Adipocyte (in vitro differentiated cells): ENCODE results near the gene UPB1.

Experiments
- DNase-seq: peaks from one replicate; pipeline ENCODE4 v3.0.0-alpha.2; 2015; ENCODE audit warnings: low read depth
- H3K27me3 ChIP-seq: replicated peaks from 2 replicates; pipeline ENCODE4 v1.7.0; 2013; ENCODE audit warnings: mild to moderate bottlenecking, low read length, moderate library complexity; ENCODE audit not compliant: control insufficient read depth, insufficient read depth
- H3K36me3 ChIP-seq: 2 replicates; pipeline ENCODE4 v1.7.0; 2013; ENCODE audit warnings: low read length, mild to moderate bottlenecking, moderate library complexity; ENCODE audit not compliant: control insufficient read depth, insufficient read depth, severe bottlenecking
- H3K4me1 ChIP-seq: 2 replicates; pipeline ENCODE4 v1.7.0; 2013; ENCODE audit warnings: mild to moderate bottlenecking, low read length, moderate library complexity; ENCODE audit not compliant: control insufficient read depth, insufficient read depth
- H3K4me3 ChIP-seq: 2 replicates; pipeline ENCODE4 v1.7.0; 2013; ENCODE audit warnings: mild to moderate bottlenecking, low read length, moderate library complexity
- H3K9ac ChIP-seq: 2 replicates; pipeline ENCODE4 v1.7.0; 2013; ENCODE audit warnings: mild to moderate bottlenecking, low read length, moderate library complexity
- H3K9me3 ChIP-seq: 2 replicates; pipeline ENCODE4 v1.7.0; 2013; ENCODE audit warnings: mild to moderate bottlenecking, low read length, moderate library complexity; ENCODE audit not compliant: control insufficient read depth

UPB1 gene

DNA sequence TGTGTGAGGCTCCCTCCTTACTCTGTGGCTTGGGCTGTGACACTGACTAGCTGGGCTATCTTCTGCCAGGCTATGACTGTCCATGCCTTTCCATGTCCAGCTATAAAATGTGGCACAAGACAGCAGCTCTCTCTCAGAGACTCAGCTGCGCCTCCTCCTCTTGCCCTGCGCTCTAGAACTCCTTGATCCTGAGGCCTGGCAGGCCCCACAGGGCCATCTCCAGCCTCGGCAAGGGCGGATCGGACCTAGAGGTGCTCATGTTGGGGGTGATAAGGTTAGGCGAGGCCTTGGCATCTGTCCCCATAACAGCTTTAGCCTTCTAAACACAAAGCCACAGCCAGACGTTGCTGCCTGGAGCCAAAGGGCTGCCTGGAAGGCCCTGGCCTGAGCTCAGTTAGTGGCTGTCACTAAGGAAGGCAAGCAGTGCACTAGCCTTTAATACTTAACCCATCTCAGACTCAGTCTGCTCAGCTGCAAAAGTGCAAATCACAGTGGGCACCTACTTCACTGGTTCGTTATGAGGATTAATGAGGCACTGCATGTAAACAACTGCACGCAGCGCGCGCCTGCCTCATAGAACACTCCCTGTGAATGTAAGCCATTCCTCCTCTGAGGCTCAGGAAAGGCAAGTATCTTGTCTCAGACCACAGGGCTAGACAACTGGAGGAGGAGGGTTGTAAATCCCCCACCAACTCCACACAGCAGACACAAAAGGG, 58.6 kb downstream of the UPB1 start:
- H3K27me3 ChIP-seq = no peaks in the 10 kb centered on the region
- DNase-seq = peak; percentile 55
- H3K36me3 ChIP-seq = peaks cover 31% of the 10 kb centered on the region

DNA sequence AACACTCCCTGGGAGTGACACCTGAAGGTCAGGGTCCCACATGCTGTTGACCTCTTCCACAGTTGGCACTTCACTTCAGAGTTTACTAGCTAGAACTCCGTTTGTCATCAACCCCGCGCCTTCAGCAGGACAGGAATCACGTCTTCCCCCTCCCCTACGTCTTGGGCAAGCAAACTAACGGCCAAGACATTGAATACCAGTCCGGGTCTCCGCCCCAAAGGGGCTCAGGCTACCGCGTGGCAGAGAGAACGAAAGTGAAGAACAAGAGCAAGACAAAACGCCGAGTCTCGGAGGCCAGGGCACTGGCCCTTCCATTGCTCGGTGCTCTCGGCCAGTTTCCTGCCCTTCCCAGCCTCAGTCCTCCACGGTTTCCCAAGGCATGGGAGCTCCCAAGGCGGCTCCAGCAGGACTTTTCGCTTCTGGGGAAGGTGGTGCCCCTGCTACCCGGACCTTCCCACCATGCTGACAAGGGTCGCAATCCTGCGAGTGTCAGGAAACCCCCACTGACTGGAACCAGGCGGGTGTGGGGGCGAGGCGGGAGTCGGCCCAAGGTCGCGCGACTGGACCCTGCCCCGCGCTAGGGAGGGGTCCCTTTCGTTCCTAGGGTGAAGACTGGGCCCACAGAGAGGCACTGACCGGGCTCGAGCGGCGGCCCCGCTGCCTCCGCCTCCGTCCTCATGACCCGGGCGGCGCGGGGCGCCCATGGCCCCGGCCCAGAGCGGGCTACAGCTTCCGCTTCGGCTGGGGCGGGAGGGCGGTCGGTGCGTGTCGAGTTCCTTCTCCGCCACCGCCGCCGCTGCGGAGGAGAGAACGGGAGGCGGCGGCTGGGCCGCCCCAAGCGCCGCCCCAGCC, 59.4 kb downstream of the UPB1 start, which contains the start of gene GUCD1:
Gene GUCD1, minus strand, starts transcription at position 826 of the 852 bp plus-strand sequence. Its CDS starts 147 bp downstream, at position 679.
- H3K9ac ChIP-seq = peak within 1 kb of the TSS; percentile 95
- H3K27me3 ChIP-seq = no peaks in the 10 kb centered on the region
- peak; percentile 76 for DNase-seq
- H3K4me1 ChIP-seq = peaks cover 49% of the 10 kb centered on the region
- peaks cover 39% of the 10 kb centered on the region for H3K36me3 ChIP-seq
- H3K4me3 ChIP-seq = peak within 1 kb of the TSS; percentile 93
- no peaks in the 10 kb centered on the region for H3K9me3 ChIP-seq

More for the DNA sequence above, 58.6 kb downstream of the UPB1 start:
- Histone ChIP-seq H3K9ac (peak overlapping the region; percentile 95), H3K4me1 (peaks cover 49% of the 10 kb centered on the region), H3K4me3 (peak overlapping the region; percentile 91), H3K9me3 (no peaks in the 10 kb centered on the region)

DNA sequence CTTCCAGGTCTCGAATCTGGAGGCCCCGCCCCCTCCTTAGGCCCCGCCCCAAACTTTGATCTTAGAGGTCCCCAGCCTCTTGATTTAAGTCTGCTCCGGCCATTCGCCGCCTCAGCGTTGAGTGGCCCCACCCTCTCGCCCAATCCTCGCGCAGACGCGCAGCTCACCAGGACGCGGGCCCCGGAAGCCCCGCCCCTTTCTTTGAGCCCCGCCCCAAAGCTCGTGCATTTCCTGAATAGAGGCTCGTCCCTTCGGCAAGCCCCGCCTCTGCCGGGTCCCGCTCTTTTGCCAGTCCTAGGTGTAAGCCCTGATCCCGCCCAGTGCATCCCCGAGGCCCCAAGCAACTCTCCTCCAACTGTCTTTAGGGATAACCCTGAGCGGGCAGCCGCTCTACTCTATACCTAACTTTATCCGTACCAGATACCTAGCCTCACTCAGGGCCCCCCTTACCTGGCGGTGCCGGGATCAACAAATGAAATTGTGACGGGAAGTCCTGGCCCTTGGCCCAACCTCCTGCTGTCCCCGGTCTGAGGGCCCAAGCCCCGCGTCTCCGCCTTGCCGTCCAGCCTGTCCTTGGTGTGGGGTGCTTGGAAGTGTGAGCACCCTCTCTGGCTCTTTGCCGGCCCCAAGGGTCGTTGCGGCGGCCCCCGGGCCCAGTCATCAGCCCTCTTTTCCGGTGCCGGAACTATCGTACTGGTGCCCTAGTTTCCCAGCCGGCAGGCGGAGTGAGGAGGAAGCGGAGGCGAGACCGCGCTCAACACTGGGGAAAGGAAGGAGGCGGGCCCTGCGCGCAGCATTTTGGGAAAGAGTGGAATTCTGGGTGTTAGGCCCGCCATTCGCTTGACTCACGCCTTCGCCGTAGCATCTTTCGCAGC, 60.3 kb downstream of the UPB1 start, which contains the start of gene SNRPD3:
Gene SNRPD3, plus strand, starts transcription at position 835 of the 875 bp plus-strand sequence. CDS start 1,676 bp downstream, outside the sequence.
- H3K27me3 ChIP-seq = no peaks in the 10 kb centered on the region
- peak within 1 kb of the TSS; percentile 93 for H3K4me3 ChIP-seq
- peaks cover 37% of the 10 kb centered on the region for H3K36me3 ChIP-seq
- H3K9me3 ChIP-seq = no peaks in the 10 kb centered on the region
- H3K9ac ChIP-seq = peak within 1 kb of the TSS; percentile 95
- peak; percentile 100 for DNase-seq
- H3K4me1 ChIP-seq = peaks cover 41% of the 10 kb centered on the region

DNA sequence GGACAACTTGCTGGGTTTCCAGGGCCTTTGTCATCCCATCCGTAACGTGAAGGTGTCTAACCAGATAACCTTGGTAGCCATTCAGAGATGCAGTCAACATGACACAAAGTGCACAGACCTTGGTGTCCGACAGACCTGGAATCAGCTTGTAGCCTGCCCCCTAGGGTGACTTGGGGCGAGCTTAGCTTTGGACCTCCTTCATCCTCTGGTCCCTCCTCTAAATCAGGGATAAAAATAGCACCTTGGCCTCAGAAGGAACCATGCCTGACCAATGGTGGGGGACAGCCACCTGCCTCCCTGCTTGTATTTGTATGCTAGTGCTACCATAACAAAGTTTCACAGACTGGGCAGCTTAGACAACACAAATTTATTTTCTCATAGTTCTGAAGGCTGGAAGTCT, 64.3 kb downstream of the UPB1 start:
- Histone ChIP-seq H3K36me3 (peaks cover 34% of the 10 kb centered on the region), H3K4me3 (no peak overlapping the region)
- no peak for DNase-seq

DNA sequence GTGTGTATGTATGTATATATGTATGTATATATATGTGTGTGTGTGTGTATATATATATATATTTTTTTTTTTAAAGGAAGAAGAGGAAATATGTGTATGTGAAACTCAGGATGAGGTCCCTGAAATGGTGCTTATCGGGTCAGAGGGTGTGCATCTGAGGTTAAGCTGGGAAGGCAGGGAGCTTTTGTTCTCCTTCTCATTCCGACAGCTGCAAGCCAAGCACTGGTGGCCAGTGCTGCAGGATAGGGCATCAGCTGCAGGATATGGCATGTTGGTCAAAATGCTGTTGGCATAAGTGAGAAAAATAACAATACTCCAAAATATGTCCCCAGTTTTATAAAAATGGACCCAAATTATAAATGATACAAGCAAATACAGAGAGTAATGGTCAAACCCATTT, 68.1 kb downstream of the UPB1 start:
- Histone ChIP-seq H3K4me1 (peaks cover 22% of the 10 kb centered on the region), H3K9ac (no peak overlapping the region), H3K4me3 (no peak overlapping the region), H3K27me3 (no peaks in the 10 kb centered on the region), H3K9me3 (no peaks in the 10 kb centered on the region), H3K36me3 (peaks cover 30% of the 10 kb centered on the region)
- DNase-seq = no peak

More for the DNA sequence above, 64.3 kb downstream of the UPB1 start:
- H3K9me3 ChIP-seq = no peaks in the 10 kb centered on the region
- H3K4me1 ChIP-seq = peaks cover 24% of the 10 kb centered on the region
- H3K9ac ChIP-seq = no peak overlapping the region
- no peaks in the 10 kb centered on the region for H3K27me3 ChIP-seq

DNA sequence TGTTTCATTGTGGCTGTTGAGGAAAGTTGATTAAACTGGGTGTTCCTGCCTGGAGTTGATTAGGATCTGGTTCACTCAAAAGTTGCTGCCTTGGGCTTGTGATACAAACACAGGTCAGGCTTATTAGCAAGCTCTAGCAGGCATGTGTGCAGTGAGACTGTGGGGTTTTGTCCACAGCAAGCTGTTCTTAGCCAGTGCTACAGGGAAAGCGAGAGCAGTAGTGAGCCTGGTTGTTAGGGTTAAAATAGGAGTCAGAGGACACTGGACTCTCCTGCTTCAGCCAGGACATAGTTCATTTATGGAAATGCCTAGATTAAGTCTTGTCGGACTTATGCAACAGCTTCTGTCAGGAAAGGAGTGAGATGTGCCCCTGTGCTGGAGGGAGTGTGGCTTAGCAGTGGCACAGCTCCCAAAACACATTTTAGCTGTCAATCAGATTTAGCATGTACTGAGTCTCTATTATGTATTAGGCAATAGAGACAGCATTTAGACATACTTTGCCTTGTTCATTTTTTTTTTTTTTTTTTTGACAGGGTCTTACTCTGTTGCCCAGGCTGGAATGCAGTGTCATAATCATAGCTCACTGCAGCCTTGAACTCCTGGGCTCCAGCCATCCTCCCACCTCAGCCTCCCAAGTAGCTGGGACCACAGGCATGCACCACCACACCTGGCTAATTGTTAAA, 69.4 kb downstream of the UPB1 start:
- Histone ChIP-seq H3K4me1 (peaks cover 22% of the 10 kb centered on the region), H3K36me3 (peaks cover 26% of the 10 kb centered on the region), H3K27me3 (no peaks in the 10 kb centered on the region), H3K9ac (peak overlapping the region; percentile 21), H3K9me3 (no peaks in the 10 kb centered on the region), H3K4me3 (no peak overlapping the region)
- DNase-seq = peak; percentile 76

DNA sequence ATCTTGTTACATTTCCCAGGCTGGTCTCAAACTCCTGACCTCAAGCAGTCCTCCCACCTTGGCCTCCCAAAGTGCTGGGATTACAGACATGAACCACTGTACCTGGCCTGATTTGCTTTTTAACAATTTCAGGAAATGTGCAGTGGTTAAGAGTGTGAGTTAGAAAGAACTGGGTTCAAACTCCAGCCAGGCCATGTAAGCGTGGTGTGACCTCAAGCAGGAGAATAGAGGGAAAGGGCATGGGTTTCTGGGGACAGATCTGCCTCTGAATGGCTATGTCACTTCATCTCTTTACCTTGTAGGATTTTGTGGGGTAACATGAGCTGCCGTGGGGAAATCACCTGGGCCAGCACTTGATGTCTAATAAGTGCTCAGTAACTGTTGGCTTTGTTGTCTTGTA, 69.9 kb downstream of the UPB1 start:
- no peak for DNase-seq
- Histone ChIP-seq H3K27me3 (no peaks in the 10 kb centered on the region), H3K9ac (no peak overlapping the region), H3K9me3 (no peaks in the 10 kb centered on the region), H3K4me1 (peaks cover 22% of the 10 kb centered on the region), H3K4me3 (no peak overlapping the region), H3K36me3 (peaks cover 30% of the 10 kb centered on the region)

DNA sequence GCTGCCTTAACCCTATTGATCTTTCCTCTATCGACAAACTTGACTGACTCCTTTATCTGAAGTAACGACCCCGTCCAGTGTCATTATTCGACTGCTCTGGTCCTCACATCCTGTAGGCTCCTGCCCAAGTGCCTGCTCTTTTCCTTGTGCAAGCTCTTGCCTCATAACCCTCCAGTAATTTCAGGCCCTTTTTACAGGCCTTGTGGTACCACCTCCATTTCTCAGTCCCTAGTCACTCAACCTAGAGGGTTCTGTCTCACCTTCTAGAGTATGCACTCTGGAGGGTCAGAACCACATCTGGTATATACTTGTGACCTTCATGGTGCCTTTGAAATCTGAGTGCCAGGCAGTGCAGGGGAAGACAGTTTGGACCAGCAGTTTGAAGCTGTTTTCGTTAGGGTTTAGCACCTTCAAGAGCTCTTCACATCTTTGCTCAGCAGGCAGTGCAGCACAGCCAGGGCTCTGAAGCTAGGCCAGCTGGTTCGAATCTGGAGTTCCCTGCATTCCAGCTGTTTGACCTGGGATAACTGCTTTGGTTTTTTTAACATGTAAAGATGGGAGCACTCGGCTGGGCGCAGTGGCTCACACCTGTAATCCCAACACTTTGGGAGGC, 71.9 kb downstream of the UPB1 start:
- no peaks in the 10 kb centered on the region for H3K9me3 ChIP-seq
- no peak for DNase-seq
- H3K27me3 ChIP-seq = no peaks in the 10 kb centered on the region
- H3K4me1 ChIP-seq = peaks cover 22% of the 10 kb centered on the region
- no peak overlapping the region for H3K9ac ChIP-seq
- no peak overlapping the region for H3K4me3 ChIP-seq
- peaks cover 29% of the 10 kb centered on the region for H3K36me3 ChIP-seq

DNA sequence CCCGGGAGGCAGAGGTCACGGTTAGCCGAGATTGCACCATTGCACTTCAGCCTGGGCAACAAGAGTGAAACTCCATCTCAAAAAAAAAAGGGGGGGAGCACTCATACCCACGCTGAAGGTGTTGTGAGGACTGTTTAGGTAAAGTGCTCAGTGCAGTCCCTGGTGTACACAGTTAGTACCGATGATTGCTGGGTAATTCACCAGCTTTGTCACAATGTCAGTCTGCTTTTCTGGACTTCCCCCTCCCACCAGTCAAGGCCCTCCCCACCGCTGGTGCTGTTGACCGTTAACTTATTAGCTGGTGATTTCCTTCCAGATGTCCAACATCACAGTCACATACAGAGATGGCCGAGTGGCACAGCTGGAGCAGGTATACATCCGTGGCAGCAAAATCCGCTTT, 72.5 kb downstream of the UPB1 start:
- H3K36me3 ChIP-seq = peaks cover 36% of the 10 kb centered on the region
- no peak overlapping the region for H3K4me3 ChIP-seq
- no peak overlapping the region for H3K9ac ChIP-seq
- no peak for DNase-seq
- no peaks in the 10 kb centered on the region for H3K9me3 ChIP-seq
- H3K27me3 ChIP-seq = no peaks in the 10 kb centered on the region
- H3K4me1 ChIP-seq = peaks cover 22% of the 10 kb centered on the region

DNA sequence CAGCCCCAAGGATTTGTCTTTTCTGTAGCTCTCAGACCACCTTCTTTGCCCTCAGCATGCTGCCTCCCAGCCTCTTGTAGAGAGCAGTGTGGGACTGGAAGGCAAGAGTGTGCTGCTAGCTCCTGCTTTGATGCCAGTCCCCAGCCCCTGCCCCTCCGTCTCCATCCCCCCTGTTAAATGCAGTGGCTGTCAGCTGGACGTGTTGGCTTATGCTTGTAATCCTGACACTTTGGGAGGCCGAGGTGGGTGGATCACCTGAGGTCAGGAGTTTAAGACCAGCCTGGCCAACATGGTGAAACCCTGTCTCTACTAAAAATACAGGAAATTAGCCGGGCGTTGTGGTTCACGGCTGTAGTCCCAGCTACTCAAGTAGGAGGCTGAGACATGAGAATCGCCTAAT, 76.1 kb downstream of the UPB1 start:
- DNase-seq = no peak
- Histone ChIP-seq H3K36me3 (peaks cover 61% of the 10 kb centered on the region), H3K4me3 (no peak overlapping the region), H3K9ac (no peak overlapping the region), H3K9me3 (no peaks in the 10 kb centered on the region), H3K27me3 (no peaks in the 10 kb centered on the region), H3K4me1 (peaks cover 10% of the 10 kb centered on the region)
